GM18907 (cell line): ENCODE results near the gene C2CD3.
A peak's percentile ranks its signal among the peaks of the same experiment; 100 is the strongest.

ENCODE experiments used
- ATAC-seq: cut with Tn5 transposase; IDR thresholded peaks from one replicate; pipeline ENCODE4 v1.9.1; 2021; ENCODE audit warnings: mild to moderate bottlenecking, moderate library complexity; ENCODE audit not compliant: unreplicated experiment

Gene C2CD3

GRCh38 chr11:73983741-73984538 lies 186.9 kb downstream of the C2CD3 start:
- ATAC-seq: no peak

- peak; percentile 82 for ATAC-seq
Observed at GRCh38 chr11:73982990-73983740, 187.6 kb downstream of the C2CD3 start.

GRCh38 chr11:73982595-73982989 lies 188.2 kb downstream of the C2CD3 start, which contains the start of gene UCP2:
Gene UCP2, minus strand, starts transcription at chr11:73982843. Its CDS starts 4,465 bp downstream, at chr11:73978378.
- ATAC-seq: peak; percentile 61

GRCh38 chr11:73981051-73981805 lies 189.6 kb downstream of the C2CD3 start:
- no peak for ATAC-seq

GRCh38 chr11:73980001-73980961 lies 190.5 kb downstream of the C2CD3 start:
- ATAC-seq: peak; percentile 36

GRCh38 chr11:73978576-73979086 lies 192.2 kb downstream of the C2CD3 start:
- no peak for ATAC-seq

- no peak for ATAC-seq
Observed at GRCh38 chr11:73977856-73978519, 192.8 kb downstream of the C2CD3 start.

- ATAC-seq: no peak
Observed at GRCh38 chr11:73976451-73977151, 194.2 kb downstream of the C2CD3 start.

GRCh38 chr11:73975479-73975757 lies 195.4 kb downstream of the C2CD3 start:
- ATAC-seq: no peak

- no peak for ATAC-seq
Observed at GRCh38 chr11:73974604-73975478, 196.0 kb downstream of the C2CD3 start.

- no peak for ATAC-seq
Observed at GRCh38 chr11:73972620-73973449, 198.0 kb downstream of the C2CD3 start.

- no peak for ATAC-seq
Observed at GRCh38 chr11:73972187-73972586, 198.6 kb downstream of the C2CD3 start.

- no peak for ATAC-seq
Observed at GRCh38 chr11:73971175-73971719, 199.6 kb downstream of the C2CD3 start.

- no peak for ATAC-seq
Observed at GRCh38 chr11:73969991-73970800, 200.6 kb downstream of the C2CD3 start.

GRCh38 chr11:73969091-73969490 lies 201.7 kb downstream of the C2CD3 start:
- ATAC-seq: no peak

GRCh38 chr11:73968356-73968966 lies 202.3 kb downstream of the C2CD3 start:
- ATAC-seq: no peak
